HL-60/S4 treated with phorbol 12-myristate 13-acetate at 8.2 ng/mL for 4 days and 3 days (cell line): ENCODE results near the gene FECH.
"Not testable (repeated sequence)": the region's sequence is repeated elsewhere in the genome, so short reads cannot be mapped to it uniquely, and the experiment has no call there.

ENCODE experiments used
- in situ Hi-C: fragments of 300-500 bp; cut with MboI; formaldehyde crosslinking; loops from 2 replicates; pipeline ENCODE4 v1.15.0; 2022; ENCODE audit warnings: low sequenced_read_pairs

The FECH gene

GRCh38 chr18:57586251-57587049 is at the start of gene FECH:
Gene FECH (minus strand): TSS chr18:57586702. CDS start chr18:57586620, 82 bp downstream.
- in situ Hi-C loops = no loop called here

- in situ Hi-C loops = no loop called here
These were observed 48.7 kb upstream of the FECH start for GRCh38 chr18:57635003-57635822.

GRCh38 chr18:57631697-57632096 is 45.2 kb upstream of the FECH start:
- in situ Hi-C loops = no loop called here

DNA sequence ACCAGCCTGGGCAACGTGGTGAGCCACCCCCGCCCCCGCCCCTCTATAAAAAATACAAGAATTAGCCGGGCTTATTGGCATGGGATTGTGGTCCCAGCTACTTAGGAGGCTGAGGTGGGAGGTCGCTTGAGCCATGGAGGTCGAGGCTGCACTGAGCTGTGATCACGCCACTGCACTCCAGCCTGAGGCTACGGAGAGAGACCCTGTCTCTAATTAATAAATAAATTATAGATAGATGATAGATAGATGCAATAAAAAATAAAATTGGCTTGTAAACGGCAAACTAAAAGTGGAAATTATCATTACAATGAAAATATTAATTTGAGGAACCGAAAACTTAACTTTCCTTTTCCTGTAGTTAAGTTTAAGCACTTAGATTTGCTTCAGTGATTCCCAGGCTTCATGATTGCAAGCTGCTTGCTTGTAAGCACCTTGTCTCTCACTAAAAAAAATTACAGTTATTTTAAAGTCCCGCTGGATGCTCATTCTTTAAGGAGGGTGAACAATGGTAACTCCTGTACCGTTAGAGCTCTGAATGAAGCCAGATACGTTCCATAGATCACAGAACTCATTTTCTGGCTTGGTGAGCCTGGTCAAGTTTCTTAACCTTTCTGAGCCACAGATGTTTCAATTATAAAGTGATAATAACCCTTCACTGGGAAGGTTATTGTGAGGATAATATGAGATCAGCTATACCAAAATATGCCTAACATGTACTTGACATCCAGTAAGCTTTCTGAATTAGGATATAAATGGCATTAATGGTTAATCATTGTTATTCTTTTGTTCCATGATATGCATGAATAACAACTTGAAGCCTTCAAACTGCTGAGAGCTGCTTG is 44.5 kb upstream of the FECH start:
- in situ Hi-C loops = no loop called here

GRCh38 chr18:57630002-57630753 is 43.7 kb upstream of the FECH start:
- in situ Hi-C loops = no loop called here

GRCh38 chr18:57629422-57629821 is 42.9 kb upstream of the FECH start:
- in situ Hi-C loops = no loop called here

DNA sequence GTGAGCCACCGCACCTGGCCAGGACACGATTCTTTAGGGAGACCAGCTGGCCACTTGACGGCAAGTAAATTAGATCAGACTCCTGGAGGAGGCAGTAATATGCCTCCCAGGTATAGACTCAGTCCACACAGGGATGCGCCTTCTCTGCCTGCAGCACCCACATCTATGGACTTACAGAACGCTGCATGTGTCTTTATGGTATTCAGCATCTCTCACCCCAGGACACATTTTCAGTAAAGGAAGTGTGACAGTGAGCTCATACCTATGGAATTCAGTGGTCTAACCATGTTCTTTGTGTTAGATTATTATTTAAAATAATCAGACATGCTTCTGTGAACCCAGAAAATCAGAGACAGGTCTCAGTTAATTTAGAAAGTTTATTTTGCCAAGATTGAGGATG is 41.0 kb upstream of the FECH start:
- in situ Hi-C loops = no loop called here

DNA sequence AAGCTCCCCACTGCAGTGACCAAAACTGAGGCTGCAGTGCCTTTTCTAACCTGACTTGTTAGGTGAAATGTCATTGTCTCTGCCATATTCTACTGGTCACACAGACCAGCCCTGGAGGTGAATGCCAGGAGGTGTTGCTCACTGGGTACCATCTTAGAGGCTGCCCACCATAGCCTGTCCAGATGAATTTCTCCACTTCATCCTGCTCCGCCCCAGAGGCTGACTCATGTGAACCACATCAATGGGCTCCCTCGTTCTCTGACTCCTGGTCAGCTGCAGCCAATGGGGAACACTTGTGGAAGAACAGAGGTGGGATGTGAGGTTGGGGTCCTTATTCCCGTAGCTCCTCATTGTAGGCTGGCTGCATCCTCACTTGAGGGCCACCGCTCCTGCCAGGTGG is 38.5 kb upstream of the FECH start:
- in situ Hi-C loops = no loop called here

DNA sequence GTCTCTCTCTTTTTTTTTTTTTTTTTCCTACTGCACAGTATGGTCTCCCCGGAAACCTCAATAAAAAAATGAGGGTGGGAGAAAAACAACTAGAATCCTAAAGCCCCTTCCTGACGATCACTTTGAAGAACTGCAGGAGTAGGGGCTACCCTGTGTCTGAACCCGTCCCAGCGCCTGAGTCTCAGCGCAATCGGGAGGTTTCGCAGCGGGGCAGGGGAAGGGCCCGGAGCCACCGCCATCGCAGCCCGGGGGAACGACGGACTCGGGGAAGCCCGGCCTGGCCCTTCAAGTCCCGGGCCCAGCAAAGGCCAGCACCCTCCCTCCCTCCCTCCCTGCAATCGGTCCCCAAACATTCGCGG is 34.7 kb upstream of the FECH start:
- in situ Hi-C loops = no loop called here

- in situ Hi-C loops = no loop called here
These were observed 33.4 kb upstream of the FECH start for GRCh38 chr18:57619876-57620275.

DNA sequence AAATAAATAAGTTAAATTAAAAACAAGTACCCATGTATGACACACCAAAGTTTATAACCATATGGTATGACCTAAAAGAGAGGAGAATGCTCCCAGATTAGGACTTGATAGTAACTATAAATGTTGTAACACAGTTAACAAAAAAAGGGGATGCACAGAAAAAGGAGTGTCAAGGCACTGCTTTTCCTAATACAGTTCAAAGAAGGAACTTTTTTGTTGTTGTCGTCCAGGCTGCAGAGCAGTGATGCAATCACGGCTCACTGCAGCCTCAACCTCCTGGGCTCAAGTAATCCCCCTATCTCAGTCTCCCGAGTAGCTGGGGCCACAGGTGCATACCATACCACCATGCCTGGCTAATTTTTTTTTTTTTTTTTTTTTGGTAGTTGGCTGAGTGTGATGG is 32.4 kb upstream of the FECH start:
- in situ Hi-C loops = no loop called here

DNA sequence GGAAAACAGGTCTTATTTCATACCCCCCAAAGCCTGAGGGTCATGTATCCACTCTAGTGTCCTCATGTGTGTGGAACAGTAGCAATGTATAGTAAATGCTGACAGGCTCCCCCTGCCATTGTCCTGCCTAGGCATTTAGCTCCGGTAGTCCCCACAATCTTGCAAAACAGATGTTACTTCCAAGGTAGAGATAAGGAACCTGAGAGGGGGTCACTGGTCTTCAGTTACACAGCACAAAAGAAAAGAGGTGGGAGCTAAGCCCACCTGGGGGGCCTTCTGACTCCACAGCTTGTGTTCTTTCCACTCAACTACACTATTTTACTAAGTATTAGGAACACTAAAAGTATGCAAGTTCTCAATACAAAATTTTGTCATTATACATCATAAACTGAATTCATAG is 17.4 kb upstream of the FECH start:
- in situ Hi-C loops = no loop called here

GRCh38 chr18:57595347-57595746 is 8.8 kb upstream of the FECH start:
- in situ Hi-C loops = no loop called here

DNA sequence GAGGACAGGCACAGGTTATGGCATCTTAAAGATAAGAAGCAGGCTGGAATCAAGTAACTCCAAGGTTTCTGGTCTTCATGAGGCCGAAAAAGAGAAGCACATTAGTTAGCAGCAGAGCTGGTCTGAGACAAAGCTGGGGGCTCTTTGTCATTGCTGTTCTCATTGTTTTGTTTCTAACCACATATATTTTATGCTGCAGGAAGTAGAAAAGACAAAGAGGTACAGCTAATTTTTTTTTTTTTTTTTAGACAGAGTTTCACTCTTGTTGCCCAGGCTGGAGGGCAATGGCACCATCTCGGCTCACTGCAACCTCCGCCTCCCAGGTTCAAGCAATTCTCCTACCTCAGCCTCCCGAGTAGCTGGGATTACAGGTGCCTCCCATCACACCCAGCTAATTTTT is 6.2 kb upstream of the FECH start:
- in situ Hi-C loops = not testable (repeated sequence)

GRCh38 chr18:57589161-57589560 is 2.7 kb upstream of the FECH start:
- in situ Hi-C loops = no loop called here

GRCh38 chr18:57587098-57587661 is 678 bp upstream of the FECH start:
- in situ Hi-C loops = no loop called here

DNA sequence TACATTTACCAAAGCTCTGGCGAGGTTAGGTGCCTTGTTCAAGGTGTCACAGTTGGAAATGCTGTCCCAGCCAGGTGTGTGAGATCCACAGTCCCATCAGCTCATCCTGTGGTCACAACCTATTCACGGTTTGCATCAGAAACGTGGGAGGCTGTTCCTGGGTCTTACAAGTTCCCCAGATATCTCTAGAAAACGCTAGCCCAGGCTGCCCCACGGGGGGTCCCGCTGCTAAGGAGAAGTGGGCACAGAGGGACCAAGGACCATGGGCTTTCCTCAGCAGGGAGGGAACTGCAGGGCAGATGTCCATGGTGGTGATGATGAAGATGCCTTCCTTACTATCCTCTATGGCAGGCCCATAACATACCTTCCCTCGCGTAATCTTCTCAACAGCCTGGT is 649 bp downstream of the FECH start:
- in situ Hi-C loops = no loop called here

DNA sequence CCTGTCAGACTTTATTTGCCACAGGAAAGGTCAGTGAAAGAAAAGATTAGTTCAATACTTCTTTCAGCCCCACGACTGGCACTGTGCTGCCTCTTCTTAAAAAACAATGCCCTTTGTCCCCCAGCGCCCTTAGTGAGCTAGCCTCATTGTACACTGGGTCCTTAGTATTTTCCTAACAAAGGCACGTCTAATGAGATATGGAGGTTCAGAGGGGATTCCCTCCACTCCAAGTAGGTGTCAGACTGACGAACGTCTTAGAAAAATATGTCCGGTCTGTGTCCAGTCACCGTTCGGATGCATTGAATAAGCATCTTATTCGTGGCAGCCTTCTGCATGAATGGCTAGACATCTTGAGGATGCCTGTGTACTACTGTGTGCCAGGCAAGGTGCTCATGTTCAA is 1.1 kb downstream of the FECH start:
- in situ Hi-C loops = no loop called here

DNA sequence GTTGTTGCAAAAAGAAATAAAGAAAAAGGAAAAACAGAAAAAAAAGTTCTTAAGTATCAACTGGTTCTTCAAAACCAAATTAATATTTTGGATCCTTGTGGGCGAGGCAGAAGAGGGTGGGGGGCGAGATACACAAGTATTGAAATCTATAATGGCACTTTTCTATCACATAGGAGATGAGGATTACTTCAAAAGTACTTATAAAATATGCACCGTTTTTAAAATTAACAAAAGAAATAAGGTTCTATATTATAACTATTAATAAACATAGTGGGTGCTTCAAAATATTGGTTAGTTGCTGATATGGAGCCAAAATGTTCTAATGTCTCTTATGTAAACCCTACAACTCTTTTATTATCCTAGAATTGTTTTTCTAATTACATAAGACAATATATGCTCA is 2.1 kb downstream of the FECH start:
- in situ Hi-C loops = no loop called here

DNA sequence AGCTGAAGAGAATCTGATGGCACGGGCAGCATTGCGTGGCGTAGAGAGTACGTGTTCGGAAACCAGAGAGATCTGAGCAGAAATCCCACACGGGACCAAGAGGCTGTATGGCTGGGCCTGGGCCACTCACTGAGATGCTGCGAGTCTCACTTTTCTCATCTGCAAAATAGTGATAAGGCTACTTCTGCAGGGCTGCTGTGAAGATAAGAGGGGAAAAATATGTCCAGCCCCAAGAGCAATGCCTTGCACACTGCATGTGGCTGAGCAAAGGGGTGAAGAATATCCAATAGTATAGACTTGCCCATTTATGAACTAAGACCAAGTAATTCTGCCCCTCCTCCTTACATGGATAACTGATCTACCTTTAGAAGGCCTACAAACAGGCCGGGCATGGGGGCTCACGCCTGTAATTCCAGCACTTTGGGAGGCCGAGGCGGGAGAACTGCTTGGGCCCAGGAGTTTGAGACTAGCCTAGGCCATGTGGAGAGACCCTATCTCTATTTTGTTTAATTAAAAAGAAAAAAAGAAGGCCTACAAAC is 3.1 kb downstream of the FECH start:
- in situ Hi-C loops = no loop called here
